Measurements from ENCODE around the gene CDH8.

The CDH8 gene

GRCh38 chr16:61952841-61953240, 83.4 kb downstream of the CDH8 start:
- no peak for TF ChIP-seq CTCF (IDR thresholded peaks at IDR 0.05; ENCODE audit: borderline replicate concordance, extremely low read depth, low read length, poor library complexity, severe bottlenecking)
- TF ChIP-seq EZH2 (IDR thresholded peaks at IDR 0.05; ENCODE audit: borderline replicate concordance, low read depth, low read length, severe bottlenecking) = no peak
- DNase-seq (no peak), ATAC-seq (ENCODE audit: insufficient read depth, low read depth) (no peak)
- Histone ChIP-seq H3K79me2 (ENCODE audit: insufficient read depth, low read length) (no peaks in the 10 kb centered on the region), H2AFZ (ENCODE audit: low read depth, low read length) (no peak overlapping the region), H3K36me3 (ENCODE audit: insufficient read depth, low read length) (no peaks in the 10 kb centered on the region), H3K9me3 (ENCODE audit: insufficient read depth, low read length, severe bottlenecking) (no peaks in the 10 kb centered on the region), H4K20me1 (ENCODE audit: insufficient read depth, low read length) (no peaks in the 10 kb centered on the region), H3K4me2 (ENCODE audit: insufficient read depth, low read length) (no peak overlapping the region), H3K9ac (ENCODE audit: low read depth, low read length) (no peak overlapping the region), H3K4me1 (ENCODE audit: insufficient read depth, low read length) (no peaks in the 10 kb centered on the region), H3K27me3 (ENCODE audit: insufficient read depth, low read length, poor library complexity) (no peaks in the 10 kb centered on the region), H3K27ac (ENCODE audit: low read length) (no peak overlapping the region), H3K4me3 (ENCODE audit: low read depth in 1 of 2, low read length in 2 of 2) (no peak overlapping the region)

GRCh38 chr16:61948414-61948813, 87.8 kb downstream of the CDH8 start:
- ATAC-seq (ENCODE audit: insufficient read depth, low read depth) (no peak), DNase-seq (no peak)
- Histone ChIP-seq H3K36me3 (ENCODE audit: insufficient read depth, low read length) (no peaks in the 10 kb centered on the region), H3K4me1 (ENCODE audit: insufficient read depth, low read length) (no peaks in the 10 kb centered on the region), H3K27ac (ENCODE audit: low read length) (no peak overlapping the region), H3K9me3 (ENCODE audit: insufficient read depth, low read length, severe bottlenecking) (no peaks in the 10 kb centered on the region), H4K20me1 (ENCODE audit: insufficient read depth, low read length) (no peaks in the 10 kb centered on the region), H3K79me2 (ENCODE audit: insufficient read depth, low read length) (no peaks in the 10 kb centered on the region), H3K9ac (ENCODE audit: low read depth, low read length) (no peak overlapping the region), H3K4me2 (ENCODE audit: insufficient read depth, low read length) (no peak overlapping the region), H3K4me3 (ENCODE audit: low read depth in 1 of 2, low read length in 2 of 2) (no peak overlapping the region), H2AFZ (ENCODE audit: low read depth, low read length) (no peak overlapping the region), H3K27me3 (ENCODE audit: insufficient read depth, low read length, poor library complexity) (no peaks in the 10 kb centered on the region)
- TF ChIP-seq CTCF (IDR thresholded peaks at IDR 0.05; ENCODE audit: borderline replicate concordance, extremely low read depth, low read length, poor library complexity, severe bottlenecking) = no peak
- no peak for TF ChIP-seq EZH2 (IDR thresholded peaks at IDR 0.05; ENCODE audit: borderline replicate concordance, low read depth, low read length, severe bottlenecking)

- Histone ChIP-seq H3K4me2 (ENCODE audit: insufficient read depth, low read length) (no peak overlapping the region), H3K4me3 (ENCODE audit: low read depth in 1 of 2, low read length in 2 of 2) (no peak overlapping the region), H3K79me2 (ENCODE audit: insufficient read depth, low read length) (no peaks in the 10 kb centered on the region), H3K9me3 (ENCODE audit: insufficient read depth, low read length, severe bottlenecking) (no peaks in the 10 kb centered on the region), H3K4me1 (ENCODE audit: insufficient read depth, low read length) (no peaks in the 10 kb centered on the region), H2AFZ (ENCODE audit: low read depth, low read length) (no peak overlapping the region), H3K27me3 (ENCODE audit: insufficient read depth, low read length, poor library complexity) (no peaks in the 10 kb centered on the region), H3K9ac (ENCODE audit: low read depth, low read length) (no peak overlapping the region), H3K27ac (ENCODE audit: low read length) (no peak overlapping the region), H4K20me1 (ENCODE audit: insufficient read depth, low read length) (no peaks in the 10 kb centered on the region), H3K36me3 (ENCODE audit: insufficient read depth, low read length) (no peaks in the 10 kb centered on the region)
- TF ChIP-seq EZH2 (IDR thresholded peaks at IDR 0.05; ENCODE audit: borderline replicate concordance, low read depth, low read length, severe bottlenecking) (no peak), CTCF (IDR thresholded peaks at IDR 0.05; ENCODE audit: borderline replicate concordance, extremely low read depth, low read length, poor library complexity, severe bottlenecking) (peak; percentile 8)
- no peak for ATAC-seq (ENCODE audit: insufficient read depth, low read depth)
- no peak for DNase-seq
Observed at GRCh38 chr16:61946019-61946418, 90.2 kb downstream of the CDH8 start.

GRCh38 chr16:61945511-61945910, 90.7 kb downstream of the CDH8 start:
- Histone ChIP-seq H2AFZ (ENCODE audit: low read depth, low read length) (no peak overlapping the region), H3K4me3 (ENCODE audit: low read depth in 1 of 2, low read length in 2 of 2) (no peak overlapping the region), H3K79me2 (ENCODE audit: insufficient read depth, low read length) (no peaks in the 10 kb centered on the region), H3K9ac (ENCODE audit: low read depth, low read length) (no peak overlapping the region), H3K4me1 (ENCODE audit: insufficient read depth, low read length) (no peaks in the 10 kb centered on the region), H4K20me1 (ENCODE audit: insufficient read depth, low read length) (no peaks in the 10 kb centered on the region), H3K27ac (ENCODE audit: low read length) (no peak overlapping the region), H3K36me3 (ENCODE audit: insufficient read depth, low read length) (no peaks in the 10 kb centered on the region), H3K27me3 (ENCODE audit: insufficient read depth, low read length, poor library complexity) (no peaks in the 10 kb centered on the region), H3K9me3 (ENCODE audit: insufficient read depth, low read length, severe bottlenecking) (no peaks in the 10 kb centered on the region), H3K4me2 (ENCODE audit: insufficient read depth, low read length) (no peak overlapping the region)
- DNase-seq (no peak), ATAC-seq (ENCODE audit: insufficient read depth, low read depth) (no peak)
- TF ChIP-seq CTCF (IDR thresholded peaks at IDR 0.05; ENCODE audit: borderline replicate concordance, extremely low read depth, low read length, poor library complexity, severe bottlenecking) = no peak
- TF ChIP-seq EZH2 (IDR thresholded peaks at IDR 0.05; ENCODE audit: borderline replicate concordance, low read depth, low read length, severe bottlenecking) = no peak

Measured in DND-41 (cell line).